Measurements from ENCODE around the gene CHAT. TPM values are rescaled to one million over a fixed set of nuclear protein-coding genes. Genes with fewer than 3 reads are reported as not detected.

Gene CHAT
- not detected for polyA plus RNA-seq (2013, experiment 1 of 2; ENCODE audit: insufficient read length)
- polyA plus RNA-seq (2013, experiment 2 of 2; ENCODE audit: insufficient read length): not detected

- DNase-seq: no peak
Observed at GRCh38 chr10:49613882-49614241, at the start of gene CHAT. TSS of gene CHAT (plus strand) at chr10:49614037. CDS start at chr10:49614190, 153 bp downstream.

- peak; percentile 76 for DNase-seq
Observed at GRCh38 chr10:49564461-49565009, 49.3 kb upstream of the CHAT start.

- DNase-seq: no peak
Observed at GRCh38 chr10:49567810-49568209, 46.0 kb upstream of the CHAT start.

- peak; percentile 80 for DNase-seq
Observed at GRCh38 chr10:49568235-49568634, 45.6 kb upstream of the CHAT start.

GRCh38 chr10:49569031-49569631 lies 44.7 kb upstream of the CHAT start:
- DNase-seq: no peak

GRCh38 chr10:49571388-49571787 lies 42.4 kb upstream of the CHAT start:
- DNase-seq: no peak

GRCh38 chr10:49572594-49573114 lies 41.2 kb upstream of the CHAT start:
- no peak for DNase-seq

- no peak for DNase-seq
Observed at GRCh38 chr10:49575489-49576072, 38.3 kb upstream of the CHAT start.

GRCh38 chr10:49577182-49577925 lies 36.5 kb upstream of the CHAT start:
- no peak for DNase-seq

GRCh38 chr10:49578392-49578791 lies 35.4 kb upstream of the CHAT start:
- DNase-seq: no peak

GRCh38 chr10:49579621-49580020 lies 34.2 kb upstream of the CHAT start:
- DNase-seq: peak; percentile 62

GRCh38 chr10:49585387-49585786 lies 28.4 kb upstream of the CHAT start:
- peak; percentile 67 for DNase-seq

- no peak for DNase-seq
Observed at GRCh38 chr10:49587981-49588380, 25.9 kb upstream of the CHAT start.

- peak; percentile 65 for DNase-seq
Observed at GRCh38 chr10:49592726-49593563, 20.9 kb upstream of the CHAT start.

GRCh38 chr10:49593564-49593875 lies 20.3 kb upstream of the CHAT start:
- DNase-seq: no peak

GRCh38 chr10:49593998-49594397 lies 19.8 kb upstream of the CHAT start:
- no peak for DNase-seq

- peak; percentile 67 for DNase-seq
Observed at GRCh38 chr10:49594594-49594993, 19.2 kb upstream of the CHAT start.

- DNase-seq: no peak
Observed at GRCh38 chr10:49595003-49595712, 18.7 kb upstream of the CHAT start.

GRCh38 chr10:49595713-49596492 lies 17.9 kb upstream of the CHAT start:
- peak; percentile 33 for DNase-seq

- DNase-seq: no peak
Observed at GRCh38 chr10:49596493-49596809, 17.4 kb upstream of the CHAT start.

- DNase-seq: no peak
Observed at GRCh38 chr10:49596836-49597235, 17.0 kb upstream of the CHAT start.
